ENCODE results near the gene ACY1. TPM values are rescaled to one million over a fixed set of nuclear protein-coding genes. Genes with fewer than 3 reads are reported as not detected.

Gene ACY1
- total and polyA plus RNA-seq, 4 donors = 69.5 to 274 (median 238) TPM

DNA sequence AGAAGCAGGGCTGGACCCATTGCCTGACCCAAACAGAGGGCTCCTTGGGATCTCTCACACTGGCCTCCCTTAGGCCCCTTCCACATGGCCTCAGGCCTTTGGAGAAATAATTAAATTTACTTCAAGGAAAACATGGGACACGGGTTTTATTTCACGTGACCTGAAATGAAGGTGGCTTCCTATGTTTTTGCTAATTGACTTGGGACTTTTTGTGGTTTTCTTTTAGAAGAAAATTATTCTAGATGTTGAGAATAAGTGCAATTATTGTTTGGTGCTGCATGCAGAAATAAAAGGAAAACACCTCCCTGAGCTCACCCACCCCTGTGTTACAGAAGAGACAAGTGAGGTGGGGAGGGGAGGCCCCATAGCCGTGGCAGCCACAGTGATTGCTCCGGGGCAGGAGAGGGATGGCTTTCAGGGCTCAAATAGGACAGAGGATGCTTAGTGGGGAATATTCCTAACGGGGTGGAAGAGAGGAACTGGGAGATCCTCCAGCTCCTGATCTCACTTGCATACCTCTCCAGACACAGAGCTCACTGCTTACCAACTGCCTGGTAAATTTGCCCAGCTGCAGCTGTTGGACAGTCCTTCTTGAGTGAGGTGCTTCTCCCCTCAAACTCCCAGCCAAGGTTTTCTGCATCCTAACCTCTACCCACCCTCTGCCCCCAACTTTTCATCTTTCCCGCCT lies 41.6 kb downstream of the ACY1 start:
- Histone ChIP-seq H3K4me1 (ENCODE audit: control insufficient read depth in 4 of 4, insufficient read depth in 4 of 4, low read length in 3 of 4) (peaks cover 0 to 3% (median 0%) of the 10 kb centered on the region in 4 donors), H3K27me3 (ENCODE audit: control insufficient read depth in 4 of 4, insufficient read depth in 4 of 4, low read length in 3 of 4) (no peaks in the 10 kb centered on the region), H3K9ac (ENCODE audit: low read depth in 1 of 2, low read length in 2 of 2) (no peak overlapping the region), H3K4me3 (ENCODE audit: low read depth in 1 of 3, low read length in 3 of 3) (no peak overlapping the region), H3K27ac (ENCODE audit: low read depth in 1 of 2, low read length in 2 of 2) (no peak overlapping the region), H3K36me3 (ENCODE audit: control insufficient read depth in 4 of 4, insufficient read depth in 3 of 4, low read depth in 1 of 4, low read length in 3 of 4) (no peaks in the 10 kb centered on the region), H3K9me3 (ENCODE audit: control insufficient read depth in 4 of 4, low read length in 3 of 4) (no peaks in the 10 kb centered on the region)
- 90% methylated on average over 6 of the region's 6 CpGs for WGBS
- no peak for DNase-seq (ENCODE audit: low spot score)
- TF ChIP-seq TAF1 (conservative IDR thresholded peaks at IDR 0.05) (no peak), RAD21 (IDR thresholded peaks at IDR 0.05) (no peak), HNF4G (IDR thresholded peaks at IDR 0.05) (no peak), YY1 (IDR thresholded peaks at IDR 0.05) (no peak), FOXA1 (IDR thresholded peaks at IDR 0.05) (no peak), RXRA (IDR thresholded peaks at IDR 0.05) (no peak)
- TF ChIP-seq, protein P1, sequence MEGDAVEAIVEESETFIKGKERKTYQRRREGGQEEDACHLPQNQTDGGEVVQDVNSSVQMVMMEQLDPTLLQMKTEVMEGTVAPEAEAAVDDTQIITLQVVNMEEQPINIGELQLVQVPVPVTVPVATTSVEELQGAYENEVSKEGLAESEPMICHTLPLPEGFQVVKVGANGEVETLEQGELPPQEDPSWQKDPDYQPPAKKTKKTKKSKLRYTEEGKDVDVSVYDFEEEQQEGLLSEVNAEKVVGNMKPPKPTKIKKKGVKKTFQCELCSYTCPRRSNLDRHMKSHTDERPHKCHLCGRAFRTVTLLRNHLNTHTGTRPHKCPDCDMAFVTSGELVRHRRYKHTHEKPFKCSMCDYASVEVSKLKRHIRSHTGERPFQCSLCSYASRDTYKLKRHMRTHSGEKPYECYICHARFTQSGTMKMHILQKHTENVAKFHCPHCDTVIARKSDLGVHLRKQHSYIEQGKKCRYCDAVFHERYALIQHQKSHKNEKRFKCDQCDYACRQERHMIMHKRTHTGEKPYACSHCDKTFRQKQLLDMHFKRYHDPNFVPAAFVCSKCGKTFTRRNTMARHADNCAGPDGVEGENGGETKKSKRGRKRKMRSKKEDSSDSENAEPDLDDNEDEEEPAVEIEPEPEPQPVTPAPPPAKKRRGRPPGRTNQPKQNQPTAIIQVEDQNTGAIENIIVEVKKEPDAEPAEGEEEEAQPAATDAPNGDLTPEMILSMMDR (IDR thresholded peaks at IDR 0.05; ENCODE audit: low read depth, low read length, missing input control) = no peak
- TF ChIP-seq, protein P2, sequence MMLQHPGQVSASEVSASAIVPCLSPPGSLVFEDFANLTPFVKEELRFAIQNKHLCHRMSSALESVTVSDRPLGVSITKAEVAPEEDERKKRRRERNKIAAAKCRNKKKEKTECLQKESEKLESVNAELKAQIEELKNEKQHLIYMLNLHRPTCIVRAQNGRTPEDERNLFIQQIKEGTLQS (IDR thresholded peaks at IDR 0.05) = no peak
- TF ChIP-seq, protein P3, sequence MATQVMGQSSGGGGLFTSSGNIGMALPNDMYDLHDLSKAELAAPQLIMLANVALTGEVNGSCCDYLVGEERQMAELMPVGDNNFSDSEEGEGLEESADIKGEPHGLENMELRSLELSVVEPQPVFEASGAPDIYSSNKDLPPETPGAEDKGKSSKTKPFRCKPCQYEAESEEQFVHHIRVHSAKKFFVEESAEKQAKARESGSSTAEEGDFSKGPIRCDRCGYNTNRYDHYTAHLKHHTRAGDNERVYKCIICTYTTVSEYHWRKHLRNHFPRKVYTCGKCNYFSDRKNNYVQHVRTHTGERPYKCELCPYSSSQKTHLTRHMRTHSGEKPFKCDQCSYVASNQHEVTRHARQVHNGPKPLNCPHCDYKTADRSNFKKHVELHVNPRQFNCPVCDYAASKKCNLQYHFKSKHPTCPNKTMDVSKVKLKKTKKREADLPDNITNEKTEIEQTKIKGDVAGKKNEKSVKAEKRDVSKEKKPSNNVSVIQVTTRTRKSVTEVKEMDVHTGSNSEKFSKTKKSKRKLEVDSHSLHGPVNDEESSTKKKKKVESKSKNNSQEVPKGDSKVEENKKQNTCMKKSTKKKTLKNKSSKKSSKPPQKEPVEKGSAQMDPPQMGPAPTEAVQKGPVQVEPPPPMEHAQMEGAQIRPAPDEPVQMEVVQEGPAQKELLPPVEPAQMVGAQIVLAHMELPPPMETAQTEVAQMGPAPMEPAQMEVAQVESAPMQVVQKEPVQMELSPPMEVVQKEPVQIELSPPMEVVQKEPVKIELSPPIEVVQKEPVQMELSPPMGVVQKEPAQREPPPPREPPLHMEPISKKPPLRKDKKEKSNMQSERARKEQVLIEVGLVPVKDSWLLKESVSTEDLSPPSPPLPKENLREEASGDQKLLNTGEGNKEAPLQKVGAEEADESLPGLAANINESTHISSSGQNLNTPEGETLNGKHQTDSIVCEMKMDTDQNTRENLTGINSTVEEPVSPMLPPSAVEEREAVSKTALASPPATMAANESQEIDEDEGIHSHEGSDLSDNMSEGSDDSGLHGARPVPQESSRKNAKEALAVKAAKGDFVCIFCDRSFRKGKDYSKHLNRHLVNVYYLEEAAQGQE (IDR thresholded peaks at IDR 0.05) = no peak
- TF ChIP-seq, protein P4, sequence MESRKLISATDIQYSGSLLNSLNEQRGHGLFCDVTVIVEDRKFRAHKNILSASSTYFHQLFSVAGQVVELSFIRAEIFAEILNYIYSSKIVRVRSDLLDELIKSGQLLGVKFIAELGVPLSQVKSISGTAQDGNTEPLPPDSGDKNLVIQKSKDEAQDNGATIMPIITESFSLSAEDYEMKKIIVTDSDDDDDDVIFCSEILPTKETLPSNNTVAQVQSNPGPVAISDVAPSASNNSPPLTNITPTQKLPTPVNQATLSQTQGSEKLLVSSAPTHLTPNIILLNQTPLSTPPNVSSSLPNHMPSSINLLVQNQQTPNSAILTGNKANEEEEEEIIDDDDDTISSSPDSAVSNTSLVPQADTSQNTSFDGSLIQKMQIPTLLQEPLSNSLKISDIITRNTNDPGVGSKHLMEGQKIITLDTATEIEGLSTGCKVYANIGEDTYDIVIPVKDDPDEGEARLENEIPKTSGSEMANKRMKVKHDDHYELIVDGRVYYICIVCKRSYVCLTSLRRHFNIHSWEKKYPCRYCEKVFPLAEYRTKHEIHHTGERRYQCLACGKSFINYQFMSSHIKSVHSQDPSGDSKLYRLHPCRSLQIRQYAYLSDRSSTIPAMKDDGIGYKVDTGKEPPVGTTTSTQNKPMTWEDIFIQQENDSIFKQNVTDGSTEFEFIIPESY (IDR thresholded peaks at IDR 0.05) = no peak

DNA sequence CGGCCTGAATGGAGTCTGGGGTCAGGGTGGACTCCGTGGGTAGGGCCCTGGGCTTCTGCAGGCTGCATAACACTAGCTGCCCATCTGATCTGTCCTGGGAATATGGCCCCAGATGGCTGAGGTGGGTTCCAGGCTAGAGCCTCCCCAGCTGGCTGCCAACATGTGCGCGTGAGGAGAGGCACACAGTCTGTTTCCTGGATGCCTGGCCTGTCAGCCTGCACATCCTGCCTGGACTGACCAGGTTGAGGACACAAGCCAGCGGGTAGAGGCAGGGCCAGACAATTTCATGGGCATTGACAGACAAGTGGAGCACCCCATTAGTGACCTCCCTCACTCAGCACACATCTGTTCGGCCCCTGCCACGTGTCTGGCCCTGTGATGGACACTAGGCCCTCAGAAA lies 42.1 kb downstream of the ACY1 start:
- peaks cover 0 to 2% (median 0%) of the 10 kb centered on the region in 4 donors for H3K4me1 ChIP-seq (ENCODE audit: control insufficient read depth in 4 of 4, insufficient read depth in 4 of 4, low read length in 3 of 4)
- no peak overlapping the region for H3K9ac ChIP-seq (ENCODE audit: low read depth in 1 of 2, low read length in 2 of 2)
- 84% methylated on average over 7 of the region's 7 CpGs for WGBS
- H3K36me3 ChIP-seq (ENCODE audit: control insufficient read depth in 4 of 4, insufficient read depth in 3 of 4, low read depth in 1 of 4, low read length in 3 of 4) = no peaks in the 10 kb centered on the region
- no peak overlapping the region for H3K27ac ChIP-seq (ENCODE audit: low read depth in 1 of 2, low read length in 2 of 2)
- H3K9me3 ChIP-seq (ENCODE audit: control insufficient read depth in 4 of 4, low read length in 3 of 4) = no peaks in the 10 kb centered on the region
- no peak for DNase-seq (ENCODE audit: low spot score)
- no peak for TF ChIP-seq HNF4G (IDR thresholded peaks at IDR 0.05)
- TF ChIP-seq GABPA (IDR thresholded peaks at IDR 0.05 in 1 of 2, conservative IDR thresholded peaks at IDR 0.05 in 1 of 2) = no peak
- no peak for TF ChIP-seq FOXA1 (IDR thresholded peaks at IDR 0.05)
- no peak for TF ChIP-seq YY1 (IDR thresholded peaks at IDR 0.05)
- TF ChIP-seq, protein P4 (IDR thresholded peaks at IDR 0.05) = no peak
- TF ChIP-seq FOXA2 (IDR thresholded peaks at IDR 0.05) = no peak
- no peak for TF ChIP-seq TAF1 (conservative IDR thresholded peaks at IDR 0.05)
- TF ChIP-seq, protein P1 (IDR thresholded peaks at IDR 0.05; ENCODE audit: low read depth, low read length, missing input control) = no peak
- no peak for TF ChIP-seq EGR1 (IDR thresholded peaks at IDR 0.05; ENCODE audit: low read depth in 2 of 2)
- no peak for TF ChIP-seq HNF4A (conservative IDR thresholded peaks at IDR 0.05)
- TF ChIP-seq, protein P5, sequence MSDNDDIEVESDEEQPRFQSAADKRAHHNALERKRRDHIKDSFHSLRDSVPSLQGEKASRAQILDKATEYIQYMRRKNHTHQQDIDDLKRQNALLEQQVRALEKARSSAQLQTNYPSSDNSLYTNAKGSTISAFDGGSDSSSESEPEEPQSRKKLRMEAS (IDR thresholded peaks at IDR 0.05) = no peak
- no peak for TF ChIP-seq JUND (IDR thresholded peaks at IDR 0.05)
- TF ChIP-seq, protein P2 (IDR thresholded peaks at IDR 0.05) = no peak
- no peak for TF ChIP-seq NR2F2 (IDR thresholded peaks at IDR 0.05)
- TF ChIP-seq RAD21 (IDR thresholded peaks at IDR 0.05) = no peak
- H3K4me3 ChIP-seq (ENCODE audit: low read depth in 1 of 3, low read length in 3 of 3) = no peak overlapping the region
- H3K27me3 ChIP-seq (ENCODE audit: control insufficient read depth in 4 of 4, insufficient read depth in 4 of 4, low read length in 3 of 4) = no peaks in the 10 kb centered on the region
